NB4 (cell line): ENCODE measurements around the gene NFE2L2.

Experiments used
- CTCF ChIP-seq: IDR thresholded peaks from one replicate; pipeline ENCODE4 v1.5.1; 2012; ENCODE audit warnings: low read depth, low read length
- POLR2A ChIP-seq: IDR thresholded peaks from 2 replicates; pipeline ENCODE4 v1.6.1; 2011; ENCODE audit warnings: mild to moderate bottlenecking; ENCODE audit not compliant: insufficient read length; ENCODE audit errors: extremely low read depth

- TF ChIP-seq CTCF (no peak), POLR2A (no peak)
These were observed 3.8 kb upstream of the NFE2L2 start for GRCh38 chr2:177268187-177268871.
